SK-N-SH treated with all-trans-retinoic acid at 6 μM for 48 hours (cell line): ENCODE data around the gene PTPRC.

ENCODE experiments used
- CSRNP3 ChIP-seq: fragments of 250-450 bp; sonication (Bioruptor Pico); IDR thresholded peaks from 2 replicates; pipeline ENCODE4 v1.5.1; 2021; ENCODE audit warnings: mild to moderate bottlenecking, moderate library complexity
- GLIS3 ChIP-seq: fragments of 250-450 bp; sonication (Bioruptor Pico); IDR thresholded peaks from 2 replicates; pipeline ENCODE4 v1.5.0; 2020; ENCODE audit warnings: mild to moderate bottlenecking, moderate library complexity
- ZC3H10 ChIP-seq: fragments of 250-450 bp; sonication (Bioruptor Pico); IDR thresholded peaks from 2 replicates; pipeline ENCODE4 v1.5.1; 2021; ENCODE audit warnings: mild to moderate bottlenecking, moderate library complexity

GRCh38 chr1:198607714-198608113, 31.1 kb upstream of the PTPRC start:
- TF ChIP-seq CSRNP3 (CRISPR knock-in tag) (no peak), GLIS3 (CRISPR knock-in tag) (no peak), ZC3H10 (CRISPR knock-in tag) (no peak)
